ENCODE measurements around the gene LMNA. TPM values are rescaled to one million over a fixed set of nuclear protein-coding genes. Genes with fewer than 3 reads are reported as not detected.
A peak's percentile ranks its signal among the peaks of the same experiment; 100 is the strongest.

The LMNA gene
- total RNA-seq, 2 experiments from 2014 or later: 6.5 to 14.3 TPM

- no TSS peak for BruUV-seq (replicated peaks)
- H3K36me3 ChIP-seq (ENCODE audit: insufficient read depth, low read length): no peaks in the 10 kb centered on the region
- peaks cover 11% of the 10 kb centered on the region for H3K4me1 ChIP-seq (ENCODE audit: insufficient read depth, low read length, poor library complexity, severe bottlenecking)
- no peak overlapping the region for H3K27ac ChIP-seq (ENCODE audit: low read depth, low read length, poor library complexity, severe bottlenecking)
- intact Hi-C loops (cut with micrococcal nuclease; ENCODE audit: unreplicated experiment): no loop called here
- H4K20me1 ChIP-seq (ENCODE audit: insufficient read depth, low read length): no peaks in the 10 kb centered on the region
- H3K4me3 ChIP-seq (ENCODE audit: low read depth, low read length, poor library complexity, severe bottlenecking): no peak overlapping the region
- H3K79me2 ChIP-seq (ENCODE audit: insufficient read depth, low read depth, low read length): no peaks in the 10 kb centered on the region
- ChIA-PET POLR2A (no interaction called here), CTCF (ENCODE audit: unreplicated experiment) (interaction anchor here (1.7 kb wide), 1 partner anchor 24 kb away, joined by 3 read pairs; no protein-coding TSS in a partner anchor)
- no peak overlapping the region for H2AFZ ChIP-seq (ENCODE audit: low read length)
- no peaks in the 10 kb centered on the region for H3K9me2 ChIP-seq (ENCODE audit: insufficient read depth, low read length)
- DNase-seq (ENCODE audit: low spot score): no peak
- no peak overlapping the region for H3K4me2 ChIP-seq (ENCODE audit: low read length)
- no peaks in the 10 kb centered on the region for H3K9me3 ChIP-seq (ENCODE audit: low read length)
- no peak for TF ChIP-seq EZH2phosphoT487 (IDR thresholded peaks at IDR 0.05; ENCODE audit: borderline replicate concordance, low read depth, low read length)
- no peak for TF ChIP-seq CTCF (conservative IDR thresholded peaks at IDR 0.05; ENCODE audit: low read length)
These were observed 10.3 kb upstream of the LMNA start for GRCh38 chr1:156104065-156104810.

- Histone ChIP-seq H3K9me2 (ENCODE audit: insufficient read depth, low read length) (no peaks in the 10 kb centered on the region), H3K9me3 (ENCODE audit: low read length) (no peaks in the 10 kb centered on the region), H3K27ac (ENCODE audit: low read depth, low read length, poor library complexity, severe bottlenecking) (no peak overlapping the region), H3K4me2 (ENCODE audit: low read length) (peak overlapping the region; percentile 17; the same call in 1 of the 2 replicates), H3K4me1 (ENCODE audit: insufficient read depth, low read length, poor library complexity, severe bottlenecking) (peaks cover 11% of the 10 kb centered on the region), H3K36me3 (ENCODE audit: insufficient read depth, low read length) (no peaks in the 10 kb centered on the region), H2AFZ (ENCODE audit: low read length) (no peak overlapping the region), H3K4me3 (ENCODE audit: low read depth, low read length, poor library complexity, severe bottlenecking) (no peak overlapping the region), H4K20me1 (ENCODE audit: insufficient read depth, low read length) (no peaks in the 10 kb centered on the region), H3K79me2 (ENCODE audit: insufficient read depth, low read depth, low read length) (no peaks in the 10 kb centered on the region)
- DNase-seq (ENCODE audit: low spot score): no peak
- CTCF ChIA-PET (ENCODE audit: unreplicated experiment): interaction anchor here (1.7 kb wide), 1 partner anchor 24 kb away, joined by 3 read pairs; no protein-coding TSS in a partner anchor
- BruUV-seq (replicated peaks): no TSS peak
- intact Hi-C loops (cut with micrococcal nuclease; ENCODE audit: unreplicated experiment): no loop called here
- POLR2A ChIA-PET: no interaction called here
- TF ChIP-seq EZH2phosphoT487 (IDR thresholded peaks at IDR 0.05; ENCODE audit: borderline replicate concordance, low read depth, low read length) (no peak), CTCF (conservative IDR thresholded peaks at IDR 0.05; ENCODE audit: low read length) (no peak)
These were observed 9.4 kb upstream of the LMNA start for GRCh38 chr1:156104861-156105832.

Measured in OCI-LY7 (cell line).